Endothelial cell (in vitro differentiated cells): ENCODE results near the gene RECQL5. TPM values are rescaled to one million over a fixed set of nuclear protein-coding genes. Genes with fewer than 3 reads are reported as not detected.

ENCODE experiments used
- DNase-seq: peaks from one replicate; pipeline ENCODE4 v3.0.0; 2021; ENCODE audit warnings: low spot score
- H3K27ac Mint-ChIP-seq: one replicate; pipeline ENCODE4 v1.8.0; 2021; ENCODE audit warnings: mixed read lengths, inconsistent platforms; ENCODE audit not compliant: unreplicated experiment
- H3K27me3 Mint-ChIP-seq: one replicate; pipeline ENCODE4 v1.8.0; 2021; ENCODE audit warnings: mild to moderate bottlenecking, moderate library complexity, mixed read lengths, inconsistent platforms; ENCODE audit not compliant: unreplicated experiment
- H3K36me3 Mint-ChIP-seq: one replicate; pipeline ENCODE4 v1.8.0; 2021; ENCODE audit warnings: mild to moderate bottlenecking, low read depth, mixed read lengths, inconsistent platforms; ENCODE audit not compliant: unreplicated experiment
- H3K4me1 Mint-ChIP-seq: one replicate; pipeline ENCODE4 v1.8.0; 2021; ENCODE audit warnings: mild to moderate bottlenecking, mixed read lengths, inconsistent platforms; ENCODE audit not compliant: unreplicated experiment
- H3K4me3 Mint-ChIP-seq: one replicate; pipeline ENCODE4 v1.8.0; 2021; ENCODE audit warnings: mild to moderate bottlenecking, mixed read lengths, inconsistent platforms; ENCODE audit not compliant: unreplicated experiment
- H3K9me3 Mint-ChIP-seq: one replicate; pipeline ENCODE4 v1.8.0; 2021; ENCODE audit warnings: mixed read lengths, inconsistent platforms; ENCODE audit not compliant: unreplicated experiment
- total RNA-seq: library from RNA; stranded (reverse); fragmentation: NEBNext Ultra II Directional; extraction: Animal tissue kit (Norgen Biotek cat#: 25700); gene quantifications from one replicate; pipeline ENCODE4 v1.2.1, GENCODE V29; 2021; ENCODE audit not compliant: unreplicated experiment
- TF ChIP-seq, protein P1 (sequence below): fragments of 200-600 bp; sonication (generic); IDR thresholded peaks from one replicate; pipeline ENCODE4 v1.5.0; 2021; ENCODE audit warnings: antibody characterized with exemption; ENCODE audit not compliant: unreplicated experiment

The RECQL5 gene
- total RNA-seq, 1 donor from 2014 or later: 40.2 TPM

DNA sequence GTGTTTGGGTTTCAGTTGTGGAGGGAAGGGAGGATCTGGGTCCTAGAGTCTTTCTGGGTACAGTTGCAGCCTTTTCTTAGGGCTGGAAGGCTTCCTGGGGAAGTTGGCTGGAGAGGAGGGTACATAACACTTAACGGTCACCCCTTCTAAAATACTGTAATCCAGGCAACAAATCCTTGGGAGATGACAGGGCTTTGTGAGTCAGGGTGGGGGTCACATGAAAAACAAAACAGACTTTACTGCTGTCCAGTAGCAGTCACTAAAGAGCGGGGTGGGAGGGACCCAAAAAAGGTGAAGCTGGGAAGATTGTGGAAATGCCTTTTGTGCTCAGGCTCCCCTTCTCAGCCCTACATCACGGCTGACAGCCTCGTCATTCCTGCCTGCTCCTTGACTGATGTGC lies 6.5 kb upstream of the RECQL5 start:
- Mint-ChIP-seq H3K4me3 (peak overlapping the region; percentile 47), H3K4me1 (peaks cover 3% of the 10 kb centered on the region), H3K27ac (no peak overlapping the region), H3K9me3 (no peaks in the 10 kb centered on the region), H3K36me3 (peaks cover 19% of the 10 kb centered on the region), H3K27me3 (no peaks in the 10 kb centered on the region)
- TF ChIP-seq, protein P1, sequence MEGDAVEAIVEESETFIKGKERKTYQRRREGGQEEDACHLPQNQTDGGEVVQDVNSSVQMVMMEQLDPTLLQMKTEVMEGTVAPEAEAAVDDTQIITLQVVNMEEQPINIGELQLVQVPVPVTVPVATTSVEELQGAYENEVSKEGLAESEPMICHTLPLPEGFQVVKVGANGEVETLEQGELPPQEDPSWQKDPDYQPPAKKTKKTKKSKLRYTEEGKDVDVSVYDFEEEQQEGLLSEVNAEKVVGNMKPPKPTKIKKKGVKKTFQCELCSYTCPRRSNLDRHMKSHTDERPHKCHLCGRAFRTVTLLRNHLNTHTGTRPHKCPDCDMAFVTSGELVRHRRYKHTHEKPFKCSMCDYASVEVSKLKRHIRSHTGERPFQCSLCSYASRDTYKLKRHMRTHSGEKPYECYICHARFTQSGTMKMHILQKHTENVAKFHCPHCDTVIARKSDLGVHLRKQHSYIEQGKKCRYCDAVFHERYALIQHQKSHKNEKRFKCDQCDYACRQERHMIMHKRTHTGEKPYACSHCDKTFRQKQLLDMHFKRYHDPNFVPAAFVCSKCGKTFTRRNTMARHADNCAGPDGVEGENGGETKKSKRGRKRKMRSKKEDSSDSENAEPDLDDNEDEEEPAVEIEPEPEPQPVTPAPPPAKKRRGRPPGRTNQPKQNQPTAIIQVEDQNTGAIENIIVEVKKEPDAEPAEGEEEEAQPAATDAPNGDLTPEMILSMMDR: no peak
- DNase-seq: no peak

DNA sequence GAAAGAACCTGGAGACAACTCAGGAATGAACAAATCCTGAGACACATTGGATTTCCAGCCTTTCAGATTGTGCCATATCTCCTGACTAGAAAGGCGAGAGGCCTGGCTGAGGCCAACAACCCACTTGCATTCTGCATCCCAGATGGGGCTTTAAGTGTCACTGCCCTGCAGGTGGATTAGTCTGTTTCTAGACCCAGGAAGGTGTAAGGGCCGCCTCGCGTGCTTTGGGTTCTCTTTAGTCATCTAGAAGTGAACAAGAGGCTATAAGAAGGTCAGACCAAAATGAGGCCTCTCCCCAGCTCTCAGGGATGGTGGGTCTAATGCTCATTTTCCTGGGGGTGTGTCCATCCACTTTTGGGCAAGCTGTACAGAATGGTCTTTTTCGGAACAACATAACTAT lies 5.1 kb upstream of the RECQL5 start:
- no peak overlapping the region for H3K27ac Mint-ChIP-seq
- H3K9me3 Mint-ChIP-seq: no peaks in the 10 kb centered on the region
- TF ChIP-seq, protein P1: no peak
- H3K36me3 Mint-ChIP-seq: peaks cover 19% of the 10 kb centered on the region
- no peak overlapping the region for H3K4me3 Mint-ChIP-seq
- peaks cover 5% of the 10 kb centered on the region for H3K4me1 Mint-ChIP-seq
- DNase-seq: no peak
- H3K27me3 Mint-ChIP-seq: no peaks in the 10 kb centered on the region

DNA sequence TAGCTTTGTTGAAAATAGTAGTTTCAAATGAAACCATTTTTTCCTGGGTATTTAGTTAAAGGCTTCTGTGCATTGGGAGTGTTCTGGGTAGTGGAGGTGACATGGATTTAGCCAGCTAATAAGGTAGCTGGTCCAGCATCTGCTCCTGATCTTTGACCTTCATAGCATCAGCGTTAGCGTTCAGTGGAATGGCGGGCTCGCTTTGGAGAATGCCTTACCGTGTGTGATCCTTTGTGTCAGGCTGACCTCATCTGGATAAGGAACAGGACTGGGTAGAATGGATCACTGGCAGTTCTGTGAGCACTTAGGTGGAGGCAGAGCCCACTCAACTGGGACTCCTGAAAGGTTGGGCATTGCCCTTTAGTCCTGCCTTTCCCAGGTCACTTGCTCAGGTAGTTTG lies 3.9 kb upstream of the RECQL5 start:
- Mint-ChIP-seq H3K9me3 (no peaks in the 10 kb centered on the region), H3K36me3 (peaks cover 19% of the 10 kb centered on the region), H3K4me3 (peak overlapping the region; percentile 56), H3K4me1 (peaks cover 10% of the 10 kb centered on the region), H3K27ac (peak overlapping the region; percentile 48), H3K27me3 (no peaks in the 10 kb centered on the region)
- DNase-seq: no peak
- TF ChIP-seq, protein P1: no peak

DNA sequence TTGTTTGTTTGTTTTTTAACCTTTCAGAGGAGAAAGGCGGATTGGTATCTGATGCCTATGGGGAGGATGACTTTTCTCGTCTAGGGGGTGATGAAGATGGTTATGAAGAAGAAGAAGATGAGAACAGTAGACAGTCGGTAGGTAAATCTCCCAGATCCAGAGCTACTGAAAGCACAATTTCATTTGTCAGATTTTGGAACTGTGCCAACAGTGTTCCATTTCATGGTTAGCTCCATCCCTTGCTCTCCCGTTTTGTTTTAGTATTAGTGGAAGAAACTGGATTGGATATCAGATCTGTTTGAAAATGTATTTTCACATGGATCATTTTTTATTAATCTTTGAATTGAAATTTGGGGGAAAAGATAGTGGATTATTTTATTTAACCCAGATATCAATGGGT lies 1.5 kb upstream of the RECQL5 start:
- Mint-ChIP-seq H3K36me3 (peaks cover 14% of the 10 kb centered on the region), H3K27ac (peak overlapping the region; percentile 74), H3K4me3 (no peak overlapping the region), H3K4me1 (peaks cover 12% of the 10 kb centered on the region), H3K27me3 (no peaks in the 10 kb centered on the region), H3K9me3 (no peaks in the 10 kb centered on the region)
- TF ChIP-seq, protein P1: no peak
- no peak for DNase-seq

DNA sequence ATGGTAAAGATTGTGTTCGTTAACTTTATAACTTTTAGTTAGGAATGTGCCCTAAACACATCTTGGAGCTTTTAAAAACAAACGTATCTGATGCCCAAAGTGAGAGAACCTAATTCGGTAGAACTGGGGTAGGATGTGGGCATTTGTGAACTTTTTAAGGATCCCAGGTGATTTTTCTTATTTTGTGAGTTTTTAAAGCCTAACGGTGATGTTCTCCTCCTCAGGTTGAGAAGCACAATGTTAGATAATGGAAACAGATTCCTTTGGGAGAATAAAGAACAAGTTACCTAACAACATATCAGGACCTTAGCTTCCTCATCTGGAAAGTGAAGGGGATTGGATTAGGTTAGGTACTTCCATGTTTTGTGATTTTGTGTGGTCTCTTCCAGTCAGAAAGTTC lies 871 bp upstream of the RECQL5 start:
- H3K4me3 Mint-ChIP-seq: no peak overlapping the region
- peaks cover 12% of the 10 kb centered on the region for H3K36me3 Mint-ChIP-seq
- H3K9me3 Mint-ChIP-seq: no peaks in the 10 kb centered on the region
- H3K27me3 Mint-ChIP-seq: no peaks in the 10 kb centered on the region
- H3K27ac Mint-ChIP-seq: no peak overlapping the region
- DNase-seq: no peak
- TF ChIP-seq, protein P1: no peak
- H3K4me1 Mint-ChIP-seq: peaks cover 15% of the 10 kb centered on the region
